Neural progenitor cell (in vitro differentiated cells): ENCODE data around the gene GPC4. TPM values are rescaled to one million over a fixed set of nuclear protein-coding genes. Genes with fewer than 3 reads are reported as not detected.

ENCODE experiments used
- DNase-seq: peaks from one replicate; pipeline ENCODE4 v3.0.0-alpha.2; 2016; ENCODE audit warnings: low spot score
- H2AFZ ChIP-seq: fragments of 200-600 bp; sonication (generic); replicated peaks from 2 replicates; pipeline ENCODE4 v1.6.1; 2016; ENCODE audit warnings: antibody characterized with exemption
- H3F3A ChIP-seq: fragments of 200-600 bp; sonication (generic); 2 replicates; pipeline ENCODE4 v1.6.1; 2016; ENCODE audit warnings: antibody characterized with exemption, low read depth
- H3K27ac ChIP-seq: fragments of 200-600 bp; sonication (generic); 2 replicates; pipeline ENCODE4 v1.5.1; 2016; ENCODE audit warnings: mild to moderate bottlenecking
- H3K27me3 ChIP-seq: fragments of 200-600 bp; sonication (generic); 2 replicates; pipeline ENCODE4 v1.6.1; 2016; ENCODE audit warnings: mild to moderate bottlenecking, moderate library complexity
- H3K36me3 ChIP-seq: fragments of 200-600 bp; sonication (generic); 2 replicates; pipeline ENCODE4 v1.5.1; 2016
- H3K4me1 ChIP-seq: fragments of 200-600 bp; sonication (generic); 2 replicates; pipeline ENCODE4 v1.6.1; 2016; ENCODE audit warnings: mixed run types
- H3K4me2 ChIP-seq: fragments of 200-600 bp; sonication (generic); 2 replicates; pipeline ENCODE4 v1.6.1; 2016
- H3K4me3 ChIP-seq: fragments of 200-600 bp; sonication (generic); 2 replicates; pipeline ENCODE4 v1.5.1; 2016
- H3K79me2 ChIP-seq: fragments of 200-600 bp; sonication (generic); 2 replicates; pipeline ENCODE4 v1.6.1; 2016; ENCODE audit warnings: low read depth
- H3K9ac ChIP-seq: fragments of 200-600 bp; sonication (generic); 2 replicates; pipeline ENCODE4 v1.6.1; 2016
- H3K9me3 ChIP-seq: fragments of 200-600 bp; sonication (generic); 2 replicates; pipeline ENCODE4 v1.5.1; 2016; ENCODE audit warnings: low read depth
- H4K20me1 ChIP-seq: fragments of 200-600 bp; sonication (generic); 2 replicates; pipeline ENCODE4 v1.6.1; 2016; ENCODE audit warnings: low read depth
- H3K27ac Mint-ChIP-seq: 3 replicates; pipeline ENCODE4 v1.8.0; 2021; ENCODE audit warnings: mixed read lengths
- H3K27me3 Mint-ChIP-seq: 2 replicates; pipeline ENCODE4 v1.8.0; 2022; ENCODE audit warnings: low read depth, mild to moderate bottlenecking, inconsistent platforms, moderate library complexity, mixed read lengths; ENCODE audit not compliant: insufficient read depth
- H3K36me3 Mint-ChIP-seq: 3 replicates; pipeline ENCODE4 v1.8.0; 2021; ENCODE audit warnings: mixed read lengths
- H3K4me1 Mint-ChIP-seq: 3 replicates; pipeline ENCODE4 v1.8.0; 2021; ENCODE audit warnings: mixed read lengths
- H3K4me3 Mint-ChIP-seq: 3 replicates; pipeline ENCODE4 v1.8.0; 2021; ENCODE audit warnings: mild to moderate bottlenecking, moderate library complexity, mixed read lengths
- H3K9me3 Mint-ChIP-seq: 3 replicates; pipeline ENCODE4 v1.8.0; 2020; ENCODE audit warnings: mixed read lengths
- EZH2 ChIP-seq: fragments of 200-600 bp; sonication (generic); IDR thresholded peaks from 2 replicates; pipeline ENCODE4 v1.6.1; 2017; ENCODE audit warnings: antibody characterized with exemption, mild to moderate bottlenecking, moderate library complexity
- EZH2phosphoT487 ChIP-seq: fragments of 200-600 bp; sonication (generic); IDR thresholded peaks from 2 replicates; pipeline ENCODE4 v1.6.1; 2017; ENCODE audit warnings: antibody characterized with exemption
- total RNA-seq: library from RNA; depleted of rRNA; stranded (reverse); fragments of >200 nt; gene quantifications from 2 replicates; pipeline ENCODE4 v1.2.3, GENCODE V29; 2015; ENCODE audit warnings: low replicate concordance
- TF ChIP-seq, protein P1 (sequence below): fragments of 200-600 bp; sonication (generic); IDR thresholded peaks from 2 replicates; pipeline ENCODE4 v1.5.1; 2017; ENCODE audit warnings: antibody characterized with exemption, mild to moderate bottlenecking

The GPC4 gene
- total RNA-seq, 1 donor from 2014 or later, result 23.6 TPM

DNA sequence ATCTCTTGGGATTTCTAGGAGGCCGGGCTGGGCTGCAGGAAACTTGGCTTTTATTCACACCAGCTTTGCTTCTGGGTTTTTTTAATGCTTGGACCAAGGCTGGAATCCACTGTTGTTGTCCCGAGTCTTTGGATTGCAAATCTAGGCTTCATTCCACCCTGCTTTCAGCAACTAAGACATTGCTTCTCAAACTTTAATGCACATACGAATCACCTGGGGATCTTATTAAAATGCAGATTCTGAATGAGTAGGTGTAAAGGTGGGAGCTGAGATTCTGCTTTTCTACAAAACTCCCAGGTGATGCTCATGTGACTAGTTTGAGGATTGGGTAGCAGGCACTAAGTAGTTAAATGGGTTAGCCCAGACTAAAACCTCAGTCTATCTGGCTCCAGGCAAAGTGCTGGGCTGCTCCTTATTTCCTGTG lies 39.2 kb upstream of the GPC4 start:
- no peaks in the 10 kb centered on the region for H4K20me1 ChIP-seq
- Mint-ChIP-seq H3K4me1 (peaks cover 2% of the 10 kb centered on the region), H3K36me3 (peaks cover 2% of the 10 kb centered on the region), H3K4me3 (no peak overlapping the region), H3K27ac (no peak overlapping the region), H3K9me3 (no peaks in the 10 kb centered on the region), H3K27me3 (peaks cover 4% of the 10 kb centered on the region)
- no peak overlapping the region for H3K27ac ChIP-seq
- H3K27me3 ChIP-seq, result no peaks in the 10 kb centered on the region
- TF ChIP-seq, protein P1, sequence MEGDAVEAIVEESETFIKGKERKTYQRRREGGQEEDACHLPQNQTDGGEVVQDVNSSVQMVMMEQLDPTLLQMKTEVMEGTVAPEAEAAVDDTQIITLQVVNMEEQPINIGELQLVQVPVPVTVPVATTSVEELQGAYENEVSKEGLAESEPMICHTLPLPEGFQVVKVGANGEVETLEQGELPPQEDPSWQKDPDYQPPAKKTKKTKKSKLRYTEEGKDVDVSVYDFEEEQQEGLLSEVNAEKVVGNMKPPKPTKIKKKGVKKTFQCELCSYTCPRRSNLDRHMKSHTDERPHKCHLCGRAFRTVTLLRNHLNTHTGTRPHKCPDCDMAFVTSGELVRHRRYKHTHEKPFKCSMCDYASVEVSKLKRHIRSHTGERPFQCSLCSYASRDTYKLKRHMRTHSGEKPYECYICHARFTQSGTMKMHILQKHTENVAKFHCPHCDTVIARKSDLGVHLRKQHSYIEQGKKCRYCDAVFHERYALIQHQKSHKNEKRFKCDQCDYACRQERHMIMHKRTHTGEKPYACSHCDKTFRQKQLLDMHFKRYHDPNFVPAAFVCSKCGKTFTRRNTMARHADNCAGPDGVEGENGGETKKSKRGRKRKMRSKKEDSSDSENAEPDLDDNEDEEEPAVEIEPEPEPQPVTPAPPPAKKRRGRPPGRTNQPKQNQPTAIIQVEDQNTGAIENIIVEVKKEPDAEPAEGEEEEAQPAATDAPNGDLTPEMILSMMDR, result no peak
- TF ChIP-seq EZH2, result no peak
- no peak for TF ChIP-seq EZH2phosphoT487
- no peaks in the 10 kb centered on the region for H3K36me3 ChIP-seq
- no peak overlapping the region for H2AFZ ChIP-seq
- no peaks in the 10 kb centered on the region for H3K4me1 ChIP-seq
- no peak overlapping the region for H3K9ac ChIP-seq
- H3K9me3 ChIP-seq, result no peaks in the 10 kb centered on the region
- no peaks in the 10 kb centered on the region for H3K79me2 ChIP-seq
- H3K4me2 ChIP-seq, result no peak overlapping the region
- DNase-seq, result no peak
- H3K4me3 ChIP-seq, result no peak overlapping the region
- H3F3A ChIP-seq, result no peaks in the 10 kb centered on the region

DNA sequence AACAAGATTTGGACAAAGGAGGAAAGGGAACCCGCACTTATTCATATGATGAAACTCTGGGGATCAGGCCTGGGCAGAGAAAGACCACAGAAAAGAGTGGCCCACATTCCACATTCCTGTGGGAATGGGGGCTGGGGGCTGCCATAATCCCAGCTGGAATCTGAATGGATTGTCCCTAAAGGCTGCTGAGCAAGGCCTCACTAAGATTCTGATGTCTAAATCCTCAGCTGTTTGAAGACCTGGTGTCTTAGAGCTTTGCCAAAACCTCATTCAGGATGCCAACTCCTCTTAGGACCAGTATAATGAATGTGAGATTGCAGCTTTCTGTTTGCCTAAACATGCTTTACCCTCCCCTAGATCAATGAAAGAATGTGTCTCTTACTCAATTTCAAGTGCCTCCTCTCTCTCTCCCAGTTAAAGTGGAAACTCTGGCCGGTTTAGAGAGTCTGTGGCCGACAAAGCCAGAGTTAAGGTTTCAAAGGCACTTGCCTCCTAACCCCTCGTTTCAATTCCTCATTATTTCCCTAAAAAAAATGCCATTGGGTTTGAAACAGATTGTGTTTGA lies 33.3 kb upstream of the GPC4 start:
- H2AFZ ChIP-seq, result no peak overlapping the region
- H3K36me3 ChIP-seq, result no peaks in the 10 kb centered on the region
- H3K9ac ChIP-seq, result no peak overlapping the region
- H3K4me3 ChIP-seq, result no peak overlapping the region
- H3K36me3 Mint-ChIP-seq, result no peaks in the 10 kb centered on the region
- H3K27ac ChIP-seq, result peak overlapping the region; percentile 68
- H3K27me3 ChIP-seq, result no peaks in the 10 kb centered on the region
- no peak overlapping the region for H3K4me2 ChIP-seq
- no peaks in the 10 kb centered on the region for H4K20me1 ChIP-seq
- peak overlapping the region; percentile 65 for H3K27ac Mint-ChIP-seq
- no peaks in the 10 kb centered on the region for H3K9me3 ChIP-seq
- no peaks in the 10 kb centered on the region for H3K27me3 Mint-ChIP-seq
- TF ChIP-seq, protein P1, result no peak
- no peak for TF ChIP-seq EZH2
- TF ChIP-seq EZH2phosphoT487, result no peak
- no peaks in the 10 kb centered on the region for H3K79me2 ChIP-seq
- peaks cover 13% of the 10 kb centered on the region for H3K4me1 ChIP-seq
- peaks cover 21% of the 10 kb centered on the region for H3F3A ChIP-seq
- H3K4me1 Mint-ChIP-seq, result peaks cover 23% of the 10 kb centered on the region
- peak; percentile 58 for DNase-seq
- H3K4me3 Mint-ChIP-seq, result no peak overlapping the region
- H3K9me3 Mint-ChIP-seq, result no peaks in the 10 kb centered on the region

DNA sequence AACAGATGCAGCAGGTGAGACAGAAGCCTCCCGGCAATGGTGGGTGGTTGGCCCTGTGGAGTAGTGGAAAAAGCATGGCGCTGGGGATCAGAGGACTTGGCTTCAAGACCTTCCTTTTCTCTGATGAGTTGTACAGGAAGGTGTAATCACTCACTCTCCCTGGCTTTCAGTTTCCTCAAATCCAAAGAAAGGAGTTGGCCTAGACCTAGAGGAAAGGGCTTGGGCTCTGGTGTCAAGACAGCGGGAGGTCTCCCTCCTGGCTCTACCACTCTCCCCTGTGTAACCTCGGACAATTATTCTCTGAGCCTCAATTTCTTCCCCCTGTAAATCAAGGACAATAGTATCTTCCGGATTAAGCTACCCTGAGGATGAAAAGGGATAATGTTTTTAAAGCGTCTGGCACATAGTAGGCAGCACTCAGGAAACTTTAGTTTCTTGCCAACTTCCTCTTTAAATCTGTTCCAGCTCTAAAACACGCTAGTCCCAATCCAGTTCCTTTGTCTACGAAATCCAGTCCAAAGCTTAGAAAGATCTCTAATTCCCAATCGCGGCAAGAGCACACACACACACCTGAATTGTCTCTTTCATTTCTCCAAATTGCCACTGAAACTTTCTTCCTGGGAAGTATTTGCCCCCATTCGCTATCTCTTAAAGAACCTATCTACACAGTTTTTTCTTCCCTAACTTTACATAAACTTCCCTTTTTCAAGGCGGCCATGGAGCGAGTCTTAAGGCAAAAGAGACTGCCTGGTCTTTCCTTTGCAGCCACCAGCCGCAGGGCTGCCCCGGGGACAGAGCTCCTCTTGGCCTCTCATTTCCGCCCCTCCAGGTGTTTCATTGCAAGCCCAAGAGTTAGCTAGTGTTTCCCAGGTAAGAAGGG lies 29.9 kb upstream of the GPC4 start:
- Mint-ChIP-seq H3K9me3 (no peaks in the 10 kb centered on the region), H3K27ac (peak overlapping the region; percentile 55), H3K4me3 (peak overlapping the region; percentile 88), H3K36me3 (no peaks in the 10 kb centered on the region), H3K4me1 (peaks cover 44% of the 10 kb centered on the region), H3K27me3 (peaks cover 4% of the 10 kb centered on the region)
- Histone ChIP-seq H3K79me2 (no peaks in the 10 kb centered on the region), H3K27ac (no peak overlapping the region), H2AFZ (peak overlapping the region; percentile 81), H3K36me3 (no peaks in the 10 kb centered on the region), H3K9me3 (no peaks in the 10 kb centered on the region), H4K20me1 (no peaks in the 10 kb centered on the region), H3K4me3 (peak overlapping the region; percentile 31), H3K27me3 (no peaks in the 10 kb centered on the region), H3K4me2 (peak overlapping the region; percentile 54), H3K4me1 (peaks cover 23% of the 10 kb centered on the region), H3F3A (peaks cover 42% of the 10 kb centered on the region), H3K9ac (no peak overlapping the region)
- no peak for TF ChIP-seq EZH2
- TF ChIP-seq, protein P1, result no peak
- peak; percentile 40 for DNase-seq
